IMR-90 (cell line): ENCODE data around the gene GPR152.

ENCODE experiments used
- MAFK ChIP-seq: IDR thresholded peaks from 2 replicates; pipeline ENCODE4 v1.6.1; 2012; ENCODE audit warnings: low read depth, low read length, improper control_type of control experiment
- MXI1 ChIP-seq: IDR thresholded peaks from 2 replicates; pipeline ENCODE4 v1.6.1; 2012; ENCODE audit warnings: low read depth, mild to moderate bottlenecking, low read length, moderate library complexity, borderline replicate concordance
- POLR2A ChIP-seq: IDR thresholded peaks from 2 replicates; pipeline ENCODE4 v1.6.1; 2012; ENCODE audit warnings: mild to moderate bottlenecking, low read depth, low read length
- RAD21 ChIP-seq: IDR thresholded peaks from 2 replicates; pipeline ENCODE4 v1.6.1; 2012; ENCODE audit warnings: low read length, improper control_type of control experiment
- TF ChIP-seq, protein P1 (sequence below): conservative IDR thresholded peaks from 2 replicates; pipeline ENCODE4 v1.5.1; 2012; ENCODE audit warnings: mild to moderate bottlenecking, low read depth, low read length, improper control_type of control experiment
- TF ChIP-seq, protein P2 (sequence below): fragments of 150-350 bp; IDR thresholded peaks from 2 replicates; pipeline ENCODE4 v1.6.1; 2017; ENCODE audit warnings: mild to moderate bottlenecking, antibody characterized with exemption, low read length, low read depth

DNA sequence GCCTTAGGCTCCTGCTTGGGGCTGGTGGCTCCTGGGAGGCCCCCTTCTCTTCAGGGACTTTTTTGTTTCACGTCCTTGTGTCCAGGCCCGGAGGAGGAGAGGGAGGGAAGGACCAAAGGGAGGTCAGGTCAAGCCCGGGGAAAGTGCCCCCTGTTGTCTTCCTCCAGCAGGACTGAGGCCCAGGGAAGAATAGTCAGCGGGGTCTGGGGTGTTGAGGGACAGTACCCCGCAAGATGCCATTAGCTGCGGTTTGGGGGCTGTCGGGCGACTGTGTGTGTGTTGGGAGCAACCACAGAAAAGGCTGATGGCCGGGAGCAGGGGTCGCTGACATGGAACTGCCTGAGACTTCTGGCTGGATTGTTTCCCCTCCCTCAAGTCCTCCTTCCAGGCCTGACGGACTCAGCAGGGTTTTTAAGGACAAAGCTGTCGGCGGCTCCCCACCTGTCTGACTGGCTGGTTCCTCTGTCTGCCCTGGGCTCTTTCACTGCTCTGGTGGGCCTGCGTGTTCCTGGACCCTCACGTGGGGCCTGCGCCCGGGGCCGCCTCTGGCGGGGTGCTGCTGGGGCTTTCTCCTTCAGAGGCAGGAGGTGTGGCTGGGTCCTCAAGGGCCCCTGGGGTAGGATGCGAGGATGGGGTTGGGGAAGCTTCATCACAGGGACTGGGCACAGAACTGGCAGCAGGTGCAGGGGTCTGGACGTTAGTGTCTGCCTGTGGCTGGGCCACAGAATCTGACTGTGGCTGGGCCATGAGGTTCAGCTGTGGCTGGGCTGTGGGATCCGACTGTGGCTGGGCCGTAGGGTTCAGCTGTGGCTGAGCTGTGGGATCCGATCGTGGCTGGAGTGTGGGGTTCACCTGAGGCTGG is 1.5 kb downstream of the GPR152 start:
- TF ChIP-seq, protein P1, sequence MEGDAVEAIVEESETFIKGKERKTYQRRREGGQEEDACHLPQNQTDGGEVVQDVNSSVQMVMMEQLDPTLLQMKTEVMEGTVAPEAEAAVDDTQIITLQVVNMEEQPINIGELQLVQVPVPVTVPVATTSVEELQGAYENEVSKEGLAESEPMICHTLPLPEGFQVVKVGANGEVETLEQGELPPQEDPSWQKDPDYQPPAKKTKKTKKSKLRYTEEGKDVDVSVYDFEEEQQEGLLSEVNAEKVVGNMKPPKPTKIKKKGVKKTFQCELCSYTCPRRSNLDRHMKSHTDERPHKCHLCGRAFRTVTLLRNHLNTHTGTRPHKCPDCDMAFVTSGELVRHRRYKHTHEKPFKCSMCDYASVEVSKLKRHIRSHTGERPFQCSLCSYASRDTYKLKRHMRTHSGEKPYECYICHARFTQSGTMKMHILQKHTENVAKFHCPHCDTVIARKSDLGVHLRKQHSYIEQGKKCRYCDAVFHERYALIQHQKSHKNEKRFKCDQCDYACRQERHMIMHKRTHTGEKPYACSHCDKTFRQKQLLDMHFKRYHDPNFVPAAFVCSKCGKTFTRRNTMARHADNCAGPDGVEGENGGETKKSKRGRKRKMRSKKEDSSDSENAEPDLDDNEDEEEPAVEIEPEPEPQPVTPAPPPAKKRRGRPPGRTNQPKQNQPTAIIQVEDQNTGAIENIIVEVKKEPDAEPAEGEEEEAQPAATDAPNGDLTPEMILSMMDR, result no peak
- TF ChIP-seq RAD21 (no peak), POLR2A (no peak), MAFK (no peak), MXI1 (no peak)
- TF ChIP-seq, protein P2, sequence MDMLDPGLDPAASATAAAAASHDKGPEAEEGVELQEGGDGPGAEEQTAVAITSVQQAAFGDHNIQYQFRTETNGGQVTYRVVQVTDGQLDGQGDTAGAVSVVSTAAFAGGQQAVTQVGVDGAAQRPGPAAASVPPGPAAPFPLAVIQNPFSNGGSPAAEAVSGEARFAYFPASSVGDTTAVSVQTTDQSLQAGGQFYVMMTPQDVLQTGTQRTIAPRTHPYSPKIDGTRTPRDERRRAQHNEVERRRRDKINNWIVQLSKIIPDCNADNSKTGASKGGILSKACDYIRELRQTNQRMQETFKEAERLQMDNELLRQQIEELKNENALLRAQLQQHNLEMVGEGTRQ, result no peak
